Smooth muscle cell (in vitro differentiated cells): ENCODE measurements around the gene ZBTB34. TPM values are rescaled to one million over a fixed set of nuclear protein-coding genes. Genes with fewer than 3 reads are reported as not detected.

Source experiments
- DNase-seq: peaks from one replicate; lab custom pipeline; 2025; ENCODE audit not compliant: unreplicated experiment; lab: John Stamatoyannopoulos, UW
- H2AFZ ChIP-seq: fragments of 200-600 bp; sonication (generic); 2 replicates; pipeline ENCODE4 v1.6.0; 2016; ENCODE audit warnings: antibody characterized with exemption, low read depth, mild to moderate bottlenecking
- H3F3A ChIP-seq: fragments of 200-600 bp; sonication (generic); 2 replicates; pipeline ENCODE4 v1.6.0; 2017; ENCODE audit warnings: antibody characterized with exemption, low read depth
- H3K27ac ChIP-seq: fragments of 200-600 bp; sonication (generic); 2 replicates; pipeline ENCODE4 v1.5.1; 2016; ENCODE audit warnings: low read depth, mild to moderate bottlenecking
- H3K27me3 ChIP-seq: fragments of 200-600 bp; sonication (generic); 2 replicates; pipeline ENCODE4 v1.6.1; 2016; ENCODE audit warnings: low read depth, mild to moderate bottlenecking
- H3K36me3 ChIP-seq: fragments of 200-600 bp; sonication (generic); 2 replicates; pipeline ENCODE4 v1.5.1; 2016; ENCODE audit warnings: low read depth
- H3K4me1 ChIP-seq: fragments of 200-600 bp; sonication (generic); 2 replicates; pipeline ENCODE4 v1.5.1; 2016; ENCODE audit warnings: low read depth
- H3K4me2 ChIP-seq: fragments of 200-600 bp; sonication (generic); 2 replicates; pipeline ENCODE4 v1.6.0; 2016; ENCODE audit warnings: mild to moderate bottlenecking
- H3K4me3 ChIP-seq: fragments of 200-600 bp; sonication (generic); 2 replicates; pipeline ENCODE4 v1.5.1; 2016; ENCODE audit warnings: mild to moderate bottlenecking
- H3K79me2 ChIP-seq: fragments of 200-600 bp; sonication (generic); 2 replicates; pipeline ENCODE4 v1.6.0; 2016; ENCODE audit warnings: low read depth, mild to moderate bottlenecking
- H3K9ac ChIP-seq: fragments of 200-600 bp; sonication (generic); 2 replicates; pipeline ENCODE4 v1.6.0; 2016; ENCODE audit warnings: low read depth
- H3K9me3 ChIP-seq: fragments of 200-600 bp; sonication (generic); replicated peaks from 2 replicates; pipeline ENCODE4 v1.5.1; 2016; ENCODE audit warnings: low read depth
- H4K20me1 ChIP-seq: fragments of 200-600 bp; sonication (generic); 2 replicates; pipeline ENCODE4 v1.6.0; 2016; ENCODE audit warnings: low read depth
- CTCF ChIP-seq: fragments of 200-600 bp; sonication (generic); IDR thresholded peaks from 2 replicates; pipeline ENCODE4 v1.5.1; 2017; ENCODE audit warnings: borderline replicate concordance, mild to moderate bottlenecking, antibody characterized with exemption; ENCODE audit not compliant: insufficient read depth, poor library complexity, severe bottlenecking
- WGBS: methylation state at CpG from one replicate; pipeline ENCODE4 v1.1.7; 2016; ENCODE audit warnings: low lambda C conversion rate; 5-methylcytosine and 5-hydroxymethylcytosine counted together
- polyA plus RNA-seq: library from polyadenylated mRNA; unstranded; fragments of >200 nt; fragmentation: Nextera tagmentation; extraction: Ambion mirVana; gene quantifications from 2 replicates; pipeline ENCODE4 v1.2.1, GENCODE V29; 2016
- total RNA-seq: library from RNA; depleted of rRNA; stranded (reverse); fragments of >200 nt; gene quantifications from 2 replicates; pipeline ENCODE4 v1.2.3, GENCODE V29; 2014

ZBTB34 gene
- total and polyA plus RNA-seq, 2 experiments from 2014 or later: 6.3 to 17.8 TPM

GRCh38 chr9:126833020-126833419, 27.4 kb upstream of the ZBTB34 start:
- Histone ChIP-seq H3K36me3 (no peaks in the 10 kb centered on the region), H3K9ac (no peak overlapping the region)

GRCh38 chr9:126833710-126834345, 26.6 kb upstream of the ZBTB34 start:
- peaks cover 18% of the 10 kb centered on the region for H3K79me2 ChIP-seq
- DNase-seq: no peak
- H3K27ac ChIP-seq: no peak overlapping the region
- no peaks in the 10 kb centered on the region for H3K9me3 ChIP-seq
- H3K9ac ChIP-seq: no peak overlapping the region
- peaks cover 95% of the 10 kb centered on the region for H4K20me1 ChIP-seq
- TF ChIP-seq CTCF: no peak
- H3K27me3 ChIP-seq: no peaks in the 10 kb centered on the region
- no peaks in the 10 kb centered on the region for H3F3A ChIP-seq
- no peak overlapping the region for H3K4me3 ChIP-seq
- H3K4me1 ChIP-seq: no peaks in the 10 kb centered on the region
- no peak overlapping the region for H3K4me2 ChIP-seq
- no peaks in the 10 kb centered on the region for H3K36me3 ChIP-seq
- 97% methylated on average over 8 of the region's 8 CpGs for WGBS
- no peak overlapping the region for H2AFZ ChIP-seq

More at GRCh38 chr9:126833020-126833419, 27.4 kb upstream of the ZBTB34 start:
- H3K4me2 ChIP-seq: no peak overlapping the region
- H3K4me3 ChIP-seq: no peak overlapping the region
- no peak for TF ChIP-seq CTCF
- no peak overlapping the region for H2AFZ ChIP-seq
- peaks cover 95% of the 10 kb centered on the region for H4K20me1 ChIP-seq
- H3F3A ChIP-seq: no peaks in the 10 kb centered on the region
- H3K9me3 ChIP-seq: no peaks in the 10 kb centered on the region
- H3K79me2 ChIP-seq: peaks cover 24% of the 10 kb centered on the region
- H3K4me1 ChIP-seq: no peaks in the 10 kb centered on the region
- DNase-seq: no peak
- 98% methylated on average over 24 of the region's 24 CpGs for WGBS
- no peaks in the 10 kb centered on the region for H3K27me3 ChIP-seq
- no peak overlapping the region for H3K27ac ChIP-seq

GRCh38 chr9:126834672-126835071, 25.8 kb upstream of the ZBTB34 start:
- H4K20me1 ChIP-seq: peaks cover 93% of the 10 kb centered on the region
- 100% methylated on average over 2 of the region's 2 CpGs for WGBS
- no peaks in the 10 kb centered on the region for H3K9me3 ChIP-seq
- H2AFZ ChIP-seq: no peak overlapping the region
- H3F3A ChIP-seq: no peaks in the 10 kb centered on the region
- H3K79me2 ChIP-seq: peaks cover 16% of the 10 kb centered on the region
- no peak for DNase-seq
- H3K27ac ChIP-seq: no peak overlapping the region
- H3K4me2 ChIP-seq: no peak overlapping the region
- no peaks in the 10 kb centered on the region for H3K36me3 ChIP-seq
- no peaks in the 10 kb centered on the region for H3K4me1 ChIP-seq
- no peak overlapping the region for H3K4me3 ChIP-seq
- TF ChIP-seq CTCF: no peak
- H3K9ac ChIP-seq: no peak overlapping the region
- no peaks in the 10 kb centered on the region for H3K27me3 ChIP-seq

- 98% methylated on average over 2 of the region's 2 CpGs for WGBS
- H4K20me1 ChIP-seq: peaks cover 89% of the 10 kb centered on the region
- H3K4me3 ChIP-seq: no peak overlapping the region
- H3K4me1 ChIP-seq: no peaks in the 10 kb centered on the region
- no peaks in the 10 kb centered on the region for H3F3A ChIP-seq
- no peaks in the 10 kb centered on the region for H3K36me3 ChIP-seq
- DNase-seq: no peak
- no peak overlapping the region for H3K27ac ChIP-seq
- peaks cover 13% of the 10 kb centered on the region for H3K79me2 ChIP-seq
- H3K9ac ChIP-seq: no peak overlapping the region
- no peak for TF ChIP-seq CTCF
- no peak overlapping the region for H2AFZ ChIP-seq
- H3K4me2 ChIP-seq: no peak overlapping the region
- H3K27me3 ChIP-seq: no peaks in the 10 kb centered on the region
- H3K9me3 ChIP-seq: no peaks in the 10 kb centered on the region
Measured at GRCh38 chr9:126836216-126836615, 24.2 kb upstream of the ZBTB34 start.
